NCI-H2196 treated with DMSO at 0.1 percent for 48 hours (cell line): ENCODE measurements around the gene SLC7A8.

Experiments
- DNase-seq: peaks from one replicate; lab custom pipeline; 2025; ENCODE audit not compliant: unreplicated experiment; lab: John Stamatoyannopoulos, UW

The SLC7A8 gene

GRCh38 chr14:23159532-23159931 is 23.9 kb downstream of the SLC7A8 start:
- DNase-seq, result no peak

- no peak for DNase-seq
Measured at GRCh38 chr14:23158779-23159178, 24.7 kb downstream of the SLC7A8 start.

GRCh38 chr14:23154964-23155587 is 28.4 kb downstream of the SLC7A8 start:
- DNase-seq, result peak; percentile 62

- no peak for DNase-seq
Measured at GRCh38 chr14:23153851-23154796, 29.3 kb downstream of the SLC7A8 start.

- DNase-seq, result no peak
Measured at GRCh38 chr14:23151342-23151741, 32.1 kb downstream of the SLC7A8 start.

GRCh38 chr14:23149745-23150144 is 33.7 kb downstream of the SLC7A8 start:
- no peak for DNase-seq

- DNase-seq, result no peak
Measured at GRCh38 chr14:23148591-23149249, 34.7 kb downstream of the SLC7A8 start.

GRCh38 chr14:23147676-23148075 is 35.8 kb downstream of the SLC7A8 start:
- no peak for DNase-seq

GRCh38 chr14:23146980-23147379 is 36.5 kb downstream of the SLC7A8 start:
- no peak for DNase-seq

GRCh38 chr14:23146351-23146910 is 37.0 kb downstream of the SLC7A8 start:
- no peak for DNase-seq

GRCh38 chr14:23145794-23146350 is 37.6 kb downstream of the SLC7A8 start:
- no peak for DNase-seq

GRCh38 chr14:23143911-23144310 is 39.5 kb downstream of the SLC7A8 start:
- no peak for DNase-seq

- DNase-seq, result no peak
Measured at GRCh38 chr14:23142826-23143225, 40.6 kb downstream of the SLC7A8 start.

- no peak for DNase-seq
Measured at GRCh38 chr14:23141706-23142444, 41.6 kb downstream of the SLC7A8 start.

- DNase-seq, result no peak
Measured at GRCh38 chr14:23140371-23140770, 43.1 kb downstream of the SLC7A8 start.

- no peak for DNase-seq
Measured at GRCh38 chr14:23139874-23140273, 43.6 kb downstream of the SLC7A8 start.

GRCh38 chr14:23137813-23138535 is 45.5 kb downstream of the SLC7A8 start:
- DNase-seq, result no peak

- DNase-seq, result peak; percentile 36
Measured at GRCh38 chr14:23137192-23137812, 46.2 kb downstream of the SLC7A8 start.

- DNase-seq, result no peak
Measured at GRCh38 chr14:23136566-23137133, 46.8 kb downstream of the SLC7A8 start.
